Stomach smooth muscle (tissue), 2 donors: ENCODE measurements around the gene CTXND1.
"Not testable (repeated sequence)": the region's sequence is repeated elsewhere in the genome, so short reads cannot be mapped to it uniquely, and the experiment has no call there.

Experiments used
- H3K27ac ChIP-seq: one replicate; pipeline ENCODE4 v1.7.0; 2013; ENCODE audit warnings: mild to moderate bottlenecking, low read length, inconsistent platforms
- H3K27me3 ChIP-seq, 2 donors: one replicate each; pipeline ENCODE4 v1.7.0; 2013; ENCODE audit warnings: low read length in 2 of 2; ENCODE audit not compliant: insufficient read depth in 2 of 2, control insufficient read depth in 1 of 2
- H3K36me3 ChIP-seq, 2 donors: one replicate each; pipeline ENCODE4 v1.7.0; 2013; ENCODE audit warnings: low read length in 2 of 2; ENCODE audit not compliant: control insufficient read depth in 2 of 2, insufficient read depth in 2 of 2
- H3K4me1 ChIP-seq: one replicate; pipeline ENCODE4 v1.7.0; 2013; ENCODE audit warnings: low read length; ENCODE audit not compliant: control insufficient read depth, insufficient read depth
- H3K4me3 ChIP-seq, 2 donors: one replicate each; pipeline ENCODE4 v1.7.0; 2013; ENCODE audit warnings: low read length in 2 of 2
- H3K9ac ChIP-seq, 2 donors: one replicate each; pipeline ENCODE4 v1.7.0; 2013; ENCODE audit warnings: low read length in 2 of 2, mild to moderate bottlenecking in 1 of 2
- H3K9me3 ChIP-seq, 2 donors: one replicate each; pipeline ENCODE4 v1.7.0; 2013; ENCODE audit warnings: low read length in 2 of 2; ENCODE audit not compliant: control insufficient read depth in 2 of 2
- donor health status: healthy.
- donor health status: Pancreatic carcinoma.

The CTXND1 gene

DNA sequence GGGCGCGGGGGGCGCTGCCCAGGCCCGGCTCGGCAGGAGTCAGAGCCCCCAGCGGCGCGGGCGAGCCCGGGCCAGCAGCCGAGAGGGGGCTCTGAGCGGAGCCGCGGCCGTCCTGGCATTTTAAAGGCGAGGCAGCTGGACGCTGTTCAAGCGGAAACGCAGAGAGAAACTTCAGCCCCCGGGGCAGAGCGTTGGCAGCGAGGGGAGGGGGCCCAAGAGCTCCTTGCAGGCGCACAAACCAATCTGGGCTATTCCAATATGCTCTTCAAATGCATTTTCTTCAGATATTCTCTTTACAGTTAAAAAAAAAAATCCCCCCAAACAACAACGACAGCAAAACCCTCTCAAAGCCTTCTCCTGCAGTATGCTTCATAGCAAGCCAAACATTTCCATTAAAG is at the start of gene CTXND1:
TSS of gene CTXND1 (minus strand) at position 93 of the 398 bp plus-strand sequence. CDS start 50,264 bp downstream, outside the sequence.
- peaks cover 8% of the 10 kb centered on the region for H3K4me1 ChIP-seq
- peaks cover 34 to 40% of the 10 kb centered on the region in 2 donors for H3K27me3 ChIP-seq
- H3K4me3 ChIP-seq: peak within 1 kb of the TSS; percentile 32 to 63
- no peaks in the 10 kb centered on the region for H3K36me3 ChIP-seq
- peaks cover 0 to under 1% of the 10 kb centered on the region in 2 donors for H3K9me3 ChIP-seq
- H3K27ac ChIP-seq: no peak within 1 kb of the TSS
- peak within 1 kb of the TSS in 1 of 2 donors; percentile 5 for H3K9ac ChIP-seq

GRCh38 chr15:80301472-80301871 is 49.5 kb upstream of the CTXND1 start:
- Histone ChIP-seq H3K9me3 (no peaks in the 10 kb centered on the region), H3K36me3 (no peaks in the 10 kb centered on the region), H3K9ac (no peak overlapping the region), H3K27ac (no peak overlapping the region), H3K4me1 (no peaks in the 10 kb centered on the region), H3K27me3 (no peaks in the 10 kb centered on the region), H3K4me3 (no peak overlapping the region)

DNA sequence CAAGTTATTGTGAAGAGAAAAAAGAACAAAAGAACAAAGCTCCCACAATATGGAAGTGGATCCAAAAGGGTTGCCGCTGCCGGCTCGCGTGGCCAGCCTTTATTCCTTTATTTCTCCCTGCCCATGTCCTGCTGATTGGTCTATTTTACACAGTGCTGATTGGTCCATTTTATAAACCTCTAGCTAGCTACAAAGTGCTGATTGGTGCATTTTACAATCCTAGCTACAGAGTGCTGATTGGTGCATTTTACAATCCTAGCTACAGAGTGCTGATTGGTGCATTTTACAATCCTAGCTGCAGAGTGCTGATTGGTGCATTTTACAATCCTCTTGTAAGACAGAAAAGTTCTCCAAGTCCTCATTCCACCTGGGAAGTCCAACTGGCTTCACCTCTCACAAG is 43.8 kb upstream of the CTXND1 start:
- not testable (repeated sequence) for H3K27ac ChIP-seq, H3K4me1 ChIP-seq, H3K27me3 ChIP-seq, H3K9ac ChIP-seq, H3K9me3 ChIP-seq, H3K4me3 ChIP-seq, H3K36me3 ChIP-seq

GRCh38 chr15:80292079-80292478 is 40.1 kb upstream of the CTXND1 start:
- Histone ChIP-seq H3K36me3 (no peaks in the 10 kb centered on the region), H3K4me1 (no peaks in the 10 kb centered on the region), H3K27me3 (peaks cover 0 to 2% of the 10 kb centered on the region in 2 donors), H3K27ac (no peak overlapping the region), H3K4me3 (no peak overlapping the region), H3K9ac (no peak overlapping the region), H3K9me3 (no peaks in the 10 kb centered on the region)

DNA sequence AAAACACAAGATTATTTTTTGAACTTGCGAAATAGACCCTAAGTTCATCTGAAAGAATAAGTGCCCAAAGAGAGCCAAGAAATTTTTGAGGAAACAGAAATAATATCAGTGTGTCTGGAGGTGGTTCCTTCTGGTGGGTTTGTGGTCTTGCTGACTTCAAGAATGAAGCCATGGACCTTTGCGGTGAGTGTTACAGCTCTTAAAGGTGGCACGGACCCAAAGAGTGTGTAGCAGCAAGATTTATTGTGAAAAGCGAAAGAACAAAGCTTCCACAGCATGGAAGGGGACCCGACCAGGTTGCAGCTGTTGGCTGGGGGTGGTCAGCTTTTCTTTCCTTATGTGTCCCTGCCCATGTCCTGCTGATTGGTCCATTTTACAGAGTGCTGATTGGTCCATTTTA is 38.9 kb upstream of the CTXND1 start:
- not testable (repeated sequence) for H3K27me3 ChIP-seq, H3K9ac ChIP-seq, H3K36me3 ChIP-seq

DNA sequence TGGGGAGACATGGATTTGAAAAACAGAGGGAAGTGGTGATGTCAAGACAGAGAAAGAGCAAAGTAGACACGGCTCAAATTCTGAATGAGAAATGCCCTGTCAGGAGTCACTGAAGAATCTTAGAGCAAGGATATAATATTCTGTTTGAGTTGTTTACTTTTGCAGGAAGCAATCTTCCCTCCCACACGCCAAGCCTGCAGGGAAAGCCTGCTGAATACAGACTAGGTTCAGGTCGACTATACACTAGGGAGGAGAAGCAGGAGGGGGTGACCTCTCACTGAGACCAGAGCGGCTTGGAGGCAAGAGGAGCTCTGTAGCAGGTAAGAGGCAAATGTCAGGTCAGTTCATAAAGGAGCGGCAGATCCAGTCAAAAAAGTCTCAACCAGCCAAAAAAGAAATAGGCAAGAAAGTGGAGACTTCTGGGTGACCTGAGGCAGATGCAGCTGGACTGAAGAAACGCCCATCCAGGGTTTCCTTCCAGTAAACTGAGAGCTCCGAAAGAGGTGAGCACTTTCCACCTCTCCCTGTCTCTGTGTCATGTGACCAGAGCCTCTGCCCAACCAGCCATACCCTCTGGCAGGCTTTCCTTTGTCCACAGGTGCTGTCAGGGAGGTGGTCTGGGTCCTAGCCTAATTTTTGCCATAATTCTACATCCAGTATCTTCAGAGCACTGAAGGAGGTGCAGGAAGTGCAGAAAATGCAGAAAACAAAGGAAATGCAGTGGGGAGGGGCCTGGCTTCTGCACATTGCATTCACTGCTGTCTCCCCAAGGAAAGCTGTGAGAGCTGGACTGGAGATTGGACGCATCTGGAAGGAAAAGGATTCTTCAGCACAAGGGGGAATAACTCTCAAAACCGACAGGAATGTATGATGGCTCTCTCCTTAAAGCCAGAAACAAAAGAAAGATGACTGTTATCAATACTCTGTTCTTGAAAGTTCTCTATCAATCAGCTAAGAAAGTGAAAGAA is 37.8 kb upstream of the CTXND1 start:
- no peak overlapping the region for H3K9ac ChIP-seq
- no peak overlapping the region for H3K27ac ChIP-seq
- peaks cover 4 to 7% of the 10 kb centered on the region in 2 donors for H3K27me3 ChIP-seq
- no peaks in the 10 kb centered on the region for H3K36me3 ChIP-seq
- H3K4me1 ChIP-seq: no peaks in the 10 kb centered on the region
- H3K9me3 ChIP-seq: no peaks in the 10 kb centered on the region
- no peak overlapping the region for H3K4me3 ChIP-seq

More for the DNA sequence above, 38.9 kb upstream of the CTXND1 start:
- not testable (repeated sequence) for H3K4me1 ChIP-seq, H3K27ac ChIP-seq, H3K9me3 ChIP-seq, H3K4me3 ChIP-seq

GRCh38 chr15:80288131-80288530 is 36.1 kb upstream of the CTXND1 start:
- Histone ChIP-seq H3K27ac (no peak overlapping the region), H3K4me1 (no peaks in the 10 kb centered on the region), H3K9ac (no peak overlapping the region), H3K36me3 (no peaks in the 10 kb centered on the region), H3K4me3 (no peak overlapping the region), H3K9me3 (no peaks in the 10 kb centered on the region), H3K27me3 (peaks cover 4 to 7% of the 10 kb centered on the region in 2 donors)

DNA sequence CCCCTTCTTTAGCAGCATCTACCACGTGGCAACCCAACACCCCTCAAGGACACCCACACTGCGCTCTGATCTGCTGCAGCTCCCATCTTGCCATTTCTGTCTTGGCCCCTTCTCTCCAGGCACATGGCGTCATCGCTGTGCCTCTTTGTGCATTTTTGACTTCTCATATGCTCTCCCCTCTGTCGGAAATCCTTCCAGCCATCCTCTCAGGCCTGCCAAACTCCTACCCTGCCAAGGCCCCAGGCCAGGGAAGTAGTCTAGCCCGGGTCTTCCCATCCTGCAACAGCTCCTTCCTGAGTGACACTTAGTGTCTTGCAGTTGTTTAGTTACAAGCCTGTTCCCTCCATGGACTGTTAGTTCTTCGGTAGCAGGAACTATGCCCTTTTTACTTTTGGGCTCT is 34.0 kb upstream of the CTXND1 start:
- Histone ChIP-seq H3K9me3 (no peaks in the 10 kb centered on the region), H3K36me3 (no peaks in the 10 kb centered on the region), H3K9ac (no peak overlapping the region)

DNA sequence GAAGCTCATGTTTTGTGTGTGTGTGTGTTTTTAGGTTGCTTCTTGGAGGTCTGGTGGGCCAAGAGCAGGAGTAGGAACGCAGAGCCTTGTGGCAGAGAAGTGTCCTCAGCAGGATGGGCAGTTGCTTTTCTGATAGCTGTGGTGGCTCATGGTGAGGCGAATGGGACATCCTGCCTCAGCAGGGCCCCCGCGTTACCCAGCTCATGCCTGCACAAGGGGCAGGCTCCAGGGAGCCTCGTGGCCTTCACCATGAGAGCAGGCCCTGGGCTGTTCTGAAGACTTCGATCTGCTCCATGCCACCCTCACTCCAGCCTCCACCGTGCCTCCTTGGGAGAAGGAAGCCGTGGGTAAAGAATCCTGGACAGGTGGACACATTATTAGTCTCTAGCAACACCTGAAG is 33.4 kb upstream of the CTXND1 start:
- H3K27ac ChIP-seq: no peak overlapping the region

More for the DNA sequence above, 34.0 kb upstream of the CTXND1 start:
- Histone ChIP-seq H3K4me3 (no peak overlapping the region), H3K27me3 (peaks cover 4 to 7% of the 10 kb centered on the region in 2 donors), H3K4me1 (no peaks in the 10 kb centered on the region), H3K27ac (no peak overlapping the region)

DNA sequence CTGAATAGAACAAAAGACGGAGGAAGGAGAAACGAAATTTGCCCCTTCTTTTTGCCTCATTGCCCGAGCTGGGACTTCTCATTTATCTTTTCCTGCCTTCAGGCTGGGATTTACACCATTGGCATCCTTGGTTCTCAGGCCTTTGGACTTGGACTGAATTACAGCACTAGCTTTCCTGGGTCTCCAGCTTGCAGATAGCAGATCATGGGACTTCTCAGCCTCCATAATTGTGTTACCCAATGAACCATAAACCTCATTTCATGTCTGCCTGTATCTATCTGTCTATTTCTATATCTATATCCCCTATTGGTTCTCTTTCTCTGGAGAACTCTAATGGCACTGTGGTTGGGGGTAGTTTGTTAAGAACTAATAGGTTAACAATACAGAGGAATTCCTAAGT is 31.5 kb upstream of the CTXND1 start:
- no peaks in the 10 kb centered on the region for H3K9me3 ChIP-seq
- no peaks in the 10 kb centered on the region for H3K36me3 ChIP-seq
- H3K27me3 ChIP-seq: peaks cover 6% of the 10 kb centered on the region in 2 donors
- H3K4me1 ChIP-seq: no peaks in the 10 kb centered on the region
- H3K27ac ChIP-seq: no peak overlapping the region
- no peak overlapping the region for H3K4me3 ChIP-seq
- H3K9ac ChIP-seq: no peak overlapping the region

More for the DNA sequence above, 33.4 kb upstream of the CTXND1 start:
- Histone ChIP-seq H3K4me1 (no peaks in the 10 kb centered on the region), H3K9ac (no peak overlapping the region), H3K27me3 (peaks cover 4 to 7% of the 10 kb centered on the region in 2 donors), H3K9me3 (no peaks in the 10 kb centered on the region), H3K4me3 (no peak overlapping the region), H3K36me3 (no peaks in the 10 kb centered on the region)

DNA sequence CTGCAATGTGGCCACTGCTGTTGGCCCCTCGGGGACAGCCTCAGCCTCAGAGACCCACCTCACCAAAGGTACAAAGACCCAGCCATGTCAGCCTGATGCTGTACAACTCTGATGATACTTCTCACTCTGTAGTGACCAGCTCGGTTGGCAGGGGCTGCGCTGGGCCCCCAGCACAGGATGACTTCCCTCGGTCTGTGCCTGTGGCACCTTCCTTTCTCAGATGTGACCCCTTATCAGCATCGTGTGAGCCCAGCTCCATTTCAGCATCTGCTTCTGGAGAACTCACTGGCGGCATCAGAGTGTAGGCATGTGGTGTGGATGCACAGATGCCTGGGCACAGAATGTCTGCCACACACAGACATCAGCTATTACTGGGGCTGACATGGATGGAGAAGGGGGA is 25.1 kb upstream of the CTXND1 start:
- peaks cover 0 to 2% of the 10 kb centered on the region in 2 donors for H3K27me3 ChIP-seq
- no peaks in the 10 kb centered on the region for H3K36me3 ChIP-seq
- H3K27ac ChIP-seq: no peak overlapping the region
- no peak overlapping the region for H3K4me3 ChIP-seq
- H3K9ac ChIP-seq: no peak overlapping the region
- no peaks in the 10 kb centered on the region for H3K9me3 ChIP-seq
- no peaks in the 10 kb centered on the region for H3K4me1 ChIP-seq
